Progenitor cell of endocrine pancreas (in vitro differentiated cells): Measurements from ENCODE around the gene DNM2. TPM values are rescaled to one million over a fixed set of nuclear protein-coding genes. Genes with fewer than 3 reads are reported as not detected.

Source experiments
- DNase-seq: peaks from one replicate; pipeline ENCODE4 v3.0.0; 2021; ENCODE audit warnings: low spot score; ENCODE audit not compliant: unreplicated experiment
- H3K27ac Mint-ChIP-seq: 2 replicates; pipeline ENCODE4 v1.8.0; 2021; ENCODE audit warnings: mild to moderate bottlenecking, moderate library complexity, mixed read lengths
- H3K27me3 Mint-ChIP-seq: 2 replicates; pipeline ENCODE4 v1.8.0; 2021; ENCODE audit warnings: mixed read lengths
- H3K36me3 Mint-ChIP-seq: 2 replicates; pipeline ENCODE4 v1.8.0; 2022; ENCODE audit warnings: mixed read lengths; ENCODE audit not compliant: insufficient read depth
- H3K4me1 Mint-ChIP-seq: 2 replicates; pipeline ENCODE4 v1.8.0; 2021; ENCODE audit warnings: low read depth, mixed read lengths
- H3K4me3 Mint-ChIP-seq: 2 replicates; pipeline ENCODE4 v1.8.0; 2021; ENCODE audit warnings: low read depth, mild to moderate bottlenecking, moderate library complexity, mixed read lengths
- H3K9me3 Mint-ChIP-seq: 2 replicates; pipeline ENCODE4 v1.8.0; 2021; ENCODE audit warnings: low read depth, mixed read lengths
- total RNA-seq: library from RNA; stranded (reverse); gene quantifications from 2 replicates; pipeline ENCODE4 v1.2.1, GENCODE V29; 2021
- TF ChIP-seq, protein P1 (sequence below): fragments of 200-600 bp; sonication (generic); IDR thresholded peaks from one replicate; pipeline ENCODE4 v1.5.0; 2021; ENCODE audit warnings: antibody characterized with exemption, mild to moderate bottlenecking; ENCODE audit not compliant: unreplicated experiment

Gene DNM2
- total RNA-seq, 1 donor from 2014 or later: 124 TPM

DNA sequence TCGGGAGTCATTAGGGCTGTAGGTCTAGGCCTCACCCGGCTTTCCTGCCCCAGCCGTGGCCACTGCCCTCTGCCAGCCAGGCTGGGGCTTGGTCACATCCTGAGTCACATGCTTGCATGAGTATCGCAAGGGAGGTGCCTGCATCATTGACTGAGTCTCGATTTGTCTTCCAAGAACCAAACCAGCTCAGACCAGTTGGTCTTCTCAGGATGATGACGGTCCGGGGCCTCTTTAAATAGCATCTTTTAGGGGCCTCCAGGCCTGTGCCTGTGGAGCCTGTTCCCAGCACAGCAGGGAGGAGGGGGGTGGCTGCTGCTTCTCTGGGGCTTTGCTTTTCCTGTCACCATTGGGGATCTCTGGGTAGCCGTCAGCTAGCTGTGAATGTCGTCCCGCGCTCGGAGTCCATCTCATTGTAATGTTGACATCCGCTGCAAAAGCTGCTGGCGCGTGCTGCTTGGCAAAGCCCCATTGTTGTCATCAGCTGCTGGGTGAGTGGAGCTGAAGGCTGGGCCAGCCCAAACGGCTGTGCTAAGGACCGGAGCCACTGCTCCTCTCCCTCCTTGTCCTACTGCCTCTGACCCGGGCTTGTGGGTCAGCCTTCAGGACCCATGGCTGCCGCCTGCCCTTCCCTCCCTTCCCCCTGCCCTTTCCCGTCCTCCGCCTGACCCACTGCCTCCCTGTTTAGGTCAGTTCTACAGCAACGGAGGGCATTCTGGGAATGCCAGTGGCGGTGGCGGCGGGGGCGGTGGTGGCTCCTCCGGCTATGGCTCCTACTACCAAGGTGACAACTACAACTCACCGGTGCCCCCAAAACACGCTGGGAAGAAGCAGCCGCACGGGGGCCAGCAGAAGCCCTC, 31.0 kb upstream of the DNM2 start:
- Mint-ChIP-seq H3K4me3 (no peak overlapping the region), H3K9me3 (no peaks in the 10 kb centered on the region), H3K36me3 (peaks cover 21% of the 10 kb centered on the region), H3K27me3 (no peaks in the 10 kb centered on the region), H3K27ac (peak overlapping the region; percentile 89), H3K4me1 (no peaks in the 10 kb centered on the region)
- TF ChIP-seq, protein P1, sequence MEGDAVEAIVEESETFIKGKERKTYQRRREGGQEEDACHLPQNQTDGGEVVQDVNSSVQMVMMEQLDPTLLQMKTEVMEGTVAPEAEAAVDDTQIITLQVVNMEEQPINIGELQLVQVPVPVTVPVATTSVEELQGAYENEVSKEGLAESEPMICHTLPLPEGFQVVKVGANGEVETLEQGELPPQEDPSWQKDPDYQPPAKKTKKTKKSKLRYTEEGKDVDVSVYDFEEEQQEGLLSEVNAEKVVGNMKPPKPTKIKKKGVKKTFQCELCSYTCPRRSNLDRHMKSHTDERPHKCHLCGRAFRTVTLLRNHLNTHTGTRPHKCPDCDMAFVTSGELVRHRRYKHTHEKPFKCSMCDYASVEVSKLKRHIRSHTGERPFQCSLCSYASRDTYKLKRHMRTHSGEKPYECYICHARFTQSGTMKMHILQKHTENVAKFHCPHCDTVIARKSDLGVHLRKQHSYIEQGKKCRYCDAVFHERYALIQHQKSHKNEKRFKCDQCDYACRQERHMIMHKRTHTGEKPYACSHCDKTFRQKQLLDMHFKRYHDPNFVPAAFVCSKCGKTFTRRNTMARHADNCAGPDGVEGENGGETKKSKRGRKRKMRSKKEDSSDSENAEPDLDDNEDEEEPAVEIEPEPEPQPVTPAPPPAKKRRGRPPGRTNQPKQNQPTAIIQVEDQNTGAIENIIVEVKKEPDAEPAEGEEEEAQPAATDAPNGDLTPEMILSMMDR: no peak
- no peak for DNase-seq

DNA sequence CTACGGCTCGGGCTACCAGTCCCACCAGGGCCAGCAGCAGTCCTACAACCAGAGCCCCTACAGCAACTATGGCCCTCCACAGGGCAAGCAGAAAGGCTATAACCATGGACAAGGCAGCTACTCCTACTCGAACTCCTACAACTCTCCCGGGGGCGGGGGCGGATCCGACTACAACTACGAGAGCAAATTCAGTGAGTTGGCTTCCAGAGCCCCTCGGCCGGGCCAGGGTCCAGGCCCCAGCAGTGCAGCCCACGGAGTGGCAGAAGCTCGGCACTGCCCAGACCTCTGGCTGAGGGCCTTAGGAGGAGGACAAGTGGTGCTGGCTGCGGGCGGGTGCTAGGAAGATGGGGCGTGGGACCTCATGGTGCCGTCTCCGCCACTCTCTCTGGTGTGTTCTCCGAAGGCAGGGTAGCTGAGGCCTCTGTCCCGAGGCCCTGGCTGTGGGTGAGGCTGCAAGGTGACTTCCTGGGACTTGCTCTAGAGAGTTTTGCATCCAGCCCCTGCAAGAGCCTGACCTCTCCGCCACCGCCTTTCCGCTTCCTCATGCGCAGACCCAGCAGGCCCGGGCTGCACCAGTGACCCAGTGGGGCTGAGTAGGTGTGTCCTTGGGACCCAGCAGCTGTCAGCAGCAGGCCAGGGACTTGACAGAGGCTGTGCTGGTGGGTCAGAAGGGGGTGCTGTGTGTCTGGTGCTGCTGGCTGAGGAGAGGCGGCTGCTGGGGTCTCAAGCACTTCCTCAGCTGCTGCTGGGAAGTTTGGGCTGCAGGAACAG, 30.2 kb upstream of the DNM2 start:
- H3K4me1 Mint-ChIP-seq: no peaks in the 10 kb centered on the region
- no peaks in the 10 kb centered on the region for H3K27me3 Mint-ChIP-seq
- peak overlapping the region; percentile 89 for H3K27ac Mint-ChIP-seq
- no peaks in the 10 kb centered on the region for H3K9me3 Mint-ChIP-seq
- no peak overlapping the region for H3K4me3 Mint-ChIP-seq
- H3K36me3 Mint-ChIP-seq: peaks cover 27% of the 10 kb centered on the region
- DNase-seq: no peak
- TF ChIP-seq, protein P1: no peak

DNA sequence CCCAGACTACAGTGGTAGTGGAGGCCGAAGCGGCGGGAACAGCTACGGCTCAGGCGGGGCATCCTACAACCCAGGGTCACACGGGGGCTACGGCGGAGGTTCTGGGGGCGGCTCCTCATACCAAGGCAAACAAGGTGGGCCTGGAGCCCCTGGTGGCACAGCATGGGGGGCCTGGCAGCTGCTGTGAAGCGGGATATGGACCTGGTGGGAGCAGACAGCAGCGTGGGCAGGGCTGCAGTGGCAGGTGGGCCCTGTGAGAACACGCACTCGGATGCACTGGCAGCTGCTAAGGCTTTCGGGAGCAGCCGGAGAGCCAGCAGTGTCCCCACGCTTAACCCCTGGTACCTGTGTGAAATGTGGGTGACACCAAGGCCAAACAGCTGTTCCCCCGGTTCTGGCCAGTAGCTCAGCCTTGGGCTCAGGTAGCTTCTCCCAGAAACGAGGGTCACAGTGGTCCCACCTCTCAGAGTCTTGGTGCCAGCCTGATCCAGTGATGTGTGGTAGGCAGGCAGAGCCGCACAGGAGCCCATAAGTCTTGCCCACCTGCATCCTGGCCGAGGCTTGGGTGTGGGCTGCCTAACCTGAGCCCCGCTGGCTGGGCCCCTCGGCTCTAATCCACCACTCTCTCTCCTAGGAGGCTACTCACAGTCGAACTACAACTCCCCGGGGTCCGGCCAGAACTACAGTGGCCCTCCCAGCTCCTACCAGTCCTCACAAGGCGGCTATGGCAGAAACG, 29.2 kb upstream of the DNM2 start:
- Mint-ChIP-seq H3K9me3 (no peaks in the 10 kb centered on the region), H3K4me3 (no peak overlapping the region), H3K27ac (no peak overlapping the region), H3K27me3 (no peaks in the 10 kb centered on the region), H3K4me1 (no peaks in the 10 kb centered on the region), H3K36me3 (peaks cover 27% of the 10 kb centered on the region)
- DNase-seq: no peak
- TF ChIP-seq, protein P1: no peak

DNA sequence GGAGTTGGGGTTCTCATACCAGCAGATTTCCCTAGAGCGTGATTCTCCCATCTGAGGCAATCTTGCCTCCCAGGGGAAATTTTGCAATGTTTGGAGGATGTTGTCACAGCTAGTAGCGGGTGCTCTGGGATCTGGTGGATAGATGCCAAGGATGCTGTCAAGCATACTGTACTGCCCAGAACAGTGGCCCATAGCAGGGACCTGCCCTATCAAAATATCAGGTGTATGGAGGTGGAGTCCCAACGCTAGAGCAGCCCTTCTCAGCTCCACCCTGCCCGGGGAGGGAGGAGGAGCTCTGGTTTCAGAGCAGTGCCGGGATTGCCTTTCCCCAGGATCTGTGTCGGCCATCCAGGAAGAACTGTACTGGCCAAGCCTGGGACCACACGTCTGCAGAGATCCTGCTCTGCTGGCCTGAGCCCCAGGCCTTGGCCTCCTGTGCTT, 27.5 kb upstream of the DNM2 start:
- no peak for DNase-seq
- Mint-ChIP-seq H3K36me3 (peaks cover 22% of the 10 kb centered on the region), H3K27ac (no peak overlapping the region), H3K27me3 (no peaks in the 10 kb centered on the region), H3K9me3 (no peaks in the 10 kb centered on the region), H3K4me1 (peaks cover 5% of the 10 kb centered on the region), H3K4me3 (no peak overlapping the region)
- TF ChIP-seq, protein P1: no peak
